Activated T-helper 1 cell treated with anti-CD3 and anti-CD28 coated beads, Interleukin-12 subunit alpha, Interleukin-12 subunit beta, Interleukin-2, Interleukin-4 antibody, amounts not matched to agents 30 ng/mL and 10 ng/mL and 1 ng/mL, durations not matched to agents 14 hours and 24 hours and 36 hours (primary cell): Measurements from ENCODE around the gene CACNA1D. TPM values are rescaled to one million over a fixed set of nuclear protein-coding genes. Genes with fewer than 3 reads are reported as not detected.
"Not testable (repeated sequence)": the region's sequence is repeated elsewhere in the genome, so short reads cannot be mapped to it uniquely, and the experiment has no call there.

Source experiments
- DNase-seq: peaks from one replicate; pipeline ENCODE4 v3.0.0; 2021; ENCODE audit warnings: low spot score
- H3K27ac Mint-ChIP-seq: one replicate; pipeline ENCODE4 v1.8.0; 2021; ENCODE audit warnings: mild to moderate bottlenecking, mixed read lengths
- H3K27me3 Mint-ChIP-seq: one replicate; pipeline ENCODE4 v1.8.0; 2022; ENCODE audit warnings: mild to moderate bottlenecking, moderate library complexity, mixed read lengths; ENCODE audit not compliant: insufficient read depth
- H3K36me3 Mint-ChIP-seq: one replicate; pipeline ENCODE4 v1.8.0; 2021; ENCODE audit warnings: low read depth, mixed read lengths
- H3K4me1 Mint-ChIP-seq: one replicate; pipeline ENCODE4 v1.8.0; 2021; ENCODE audit warnings: low read depth, mixed read lengths
- H3K4me3 Mint-ChIP-seq: one replicate; pipeline ENCODE4 v1.8.0; 2021; ENCODE audit warnings: mild to moderate bottlenecking, moderate library complexity, mixed read lengths
- H3K9me3 Mint-ChIP-seq: one replicate; pipeline ENCODE4 v1.8.0; 2021; ENCODE audit warnings: mixed read lengths
- intact Hi-C: fragments of 100-400 bp; cut with micrococcal nuclease; formaldehyde crosslinking; loops from one replicate; pipeline ENCODE4 v1.15.1; 2024
- total RNA-seq: library from RNA; stranded (reverse); gene quantifications from 2 replicates; pipeline ENCODE4 v1.2.3, GENCODE V29; 2022

Gene CACNA1D
- total RNA-seq, 1 donor from 2014 or later, result 0.65 TPM

DNA sequence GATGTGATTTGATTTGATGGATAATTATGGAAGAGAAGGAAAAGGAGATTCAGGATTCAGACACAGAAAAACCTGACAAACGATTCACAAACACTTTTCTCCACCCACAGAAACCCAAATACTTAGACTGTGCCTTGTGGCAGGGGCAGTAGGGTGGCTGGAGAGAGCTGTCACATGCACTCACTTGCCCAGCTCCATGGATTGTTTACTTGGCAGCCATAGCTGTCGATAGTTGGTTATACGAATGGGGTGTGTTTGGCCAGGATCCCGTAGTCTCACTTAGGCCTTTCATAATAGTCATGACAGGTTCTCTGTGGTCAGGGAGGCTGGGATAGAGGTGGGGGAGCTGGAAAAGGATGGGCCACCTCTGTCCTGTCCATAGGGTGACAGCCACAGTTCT lies 76.9 kb downstream of the CACNA1D start:
- Mint-ChIP-seq H3K9me3 (no peaks in the 10 kb centered on the region), H3K36me3 (no peaks in the 10 kb centered on the region), H3K27ac (no peak overlapping the region), H3K4me3 (no peak overlapping the region), H3K4me1 (no peaks in the 10 kb centered on the region), H3K27me3 (no peaks in the 10 kb centered on the region)
- intact Hi-C loops, result no loop called here
- no peak for DNase-seq

DNA sequence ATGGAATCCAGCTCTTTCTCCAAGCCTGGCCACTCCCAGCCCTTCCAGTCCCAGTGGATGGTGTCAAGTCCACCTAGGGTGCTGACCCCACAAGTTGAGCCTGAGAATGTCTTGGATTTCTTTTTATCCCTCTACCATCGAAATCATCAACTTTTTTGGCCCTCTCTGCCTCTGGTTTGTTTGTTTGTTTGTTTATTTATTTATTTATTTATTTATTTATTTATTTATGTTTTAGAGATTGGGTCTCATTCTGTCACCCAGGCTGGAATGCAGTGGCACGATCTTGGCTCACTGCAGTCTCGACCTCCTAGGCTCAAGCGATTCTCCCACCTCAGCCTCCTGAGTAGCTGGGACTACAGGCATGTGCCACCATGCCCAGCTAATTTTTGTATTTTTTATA lies 77.8 kb downstream of the CACNA1D start:
- intact Hi-C loops, H3K36me3 Mint-ChIP-seq, H3K4me3 Mint-ChIP-seq, DNase-seq, H3K27ac Mint-ChIP-seq, H3K9me3 Mint-ChIP-seq, H3K4me1 Mint-ChIP-seq, H3K27me3 Mint-ChIP-seq: not testable (repeated sequence)

DNA sequence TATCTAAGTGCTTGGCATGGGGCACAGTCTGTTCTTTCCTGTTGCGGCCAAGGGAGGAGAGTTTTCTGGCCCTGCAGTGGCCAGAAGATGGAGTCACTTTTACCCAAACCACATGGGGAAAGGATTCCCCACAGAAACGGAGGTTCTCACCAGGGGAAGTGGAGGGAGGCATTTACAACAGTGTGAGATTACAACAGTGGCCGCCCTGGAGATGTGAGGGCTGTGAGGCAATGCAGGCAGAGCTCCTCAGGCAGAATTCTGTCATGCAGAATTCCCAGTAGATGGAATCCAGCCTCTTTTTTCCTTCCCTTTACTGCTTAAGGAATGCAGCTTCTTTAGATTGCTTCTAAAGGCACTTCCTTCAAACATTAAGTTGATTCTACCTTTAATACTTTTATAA lies 83.1 kb downstream of the CACNA1D start:
- H3K27ac Mint-ChIP-seq, result no peak overlapping the region
- no peaks in the 10 kb centered on the region for H3K4me1 Mint-ChIP-seq
- no peaks in the 10 kb centered on the region for H3K9me3 Mint-ChIP-seq
- no peak overlapping the region for H3K4me3 Mint-ChIP-seq
- no peaks in the 10 kb centered on the region for H3K36me3 Mint-ChIP-seq
- intact Hi-C loops, result no loop called here
- no peaks in the 10 kb centered on the region for H3K27me3 Mint-ChIP-seq
- DNase-seq, result no peak

DNA sequence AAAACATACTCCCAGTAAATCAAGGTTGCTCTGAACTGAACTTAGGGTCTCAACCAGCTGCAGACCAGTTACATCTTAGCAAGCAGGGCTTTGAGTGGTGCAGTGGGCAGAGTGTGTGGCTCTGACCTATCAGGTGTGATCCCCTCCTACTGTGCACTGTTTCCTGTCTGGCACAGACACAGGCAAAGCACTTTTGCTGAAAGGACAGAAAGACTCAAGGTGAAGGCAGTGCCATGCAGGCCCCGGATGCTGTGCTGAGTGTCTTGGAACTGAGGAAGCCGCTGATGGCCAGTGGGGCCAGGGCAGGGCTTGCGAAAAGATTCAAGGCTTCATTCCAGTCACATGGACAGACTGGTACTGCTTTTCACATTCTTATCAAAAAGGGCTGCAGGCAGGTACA lies 85.2 kb downstream of the CACNA1D start:
- Mint-ChIP-seq H3K27ac (no peak overlapping the region), H3K36me3 (no peaks in the 10 kb centered on the region), H3K27me3 (no peaks in the 10 kb centered on the region), H3K4me3 (no peak overlapping the region), H3K4me1 (no peaks in the 10 kb centered on the region), H3K9me3 (no peaks in the 10 kb centered on the region)
- intact Hi-C loops, result no loop called here
- no peak for DNase-seq

DNA sequence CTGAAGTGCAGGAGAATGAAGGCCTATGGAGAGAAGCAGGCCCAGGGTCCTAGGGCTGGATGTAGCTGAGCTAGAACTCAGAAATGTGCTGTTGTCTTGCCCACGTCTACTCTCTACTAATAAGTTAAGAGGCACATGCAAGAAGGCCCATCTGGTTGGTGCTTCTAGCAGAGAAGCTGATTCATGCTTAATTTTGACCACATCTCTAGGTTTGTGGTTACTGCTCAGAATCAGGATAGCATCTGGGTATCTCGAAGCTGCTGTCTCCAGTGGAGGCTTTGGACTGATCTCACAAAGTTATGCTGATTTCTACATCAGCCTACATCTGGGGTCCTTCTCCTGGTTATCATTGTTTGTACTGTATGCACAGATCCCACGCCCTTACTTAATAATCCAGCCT lies 87.3 kb downstream of the CACNA1D start:
- no peak for DNase-seq
- Mint-ChIP-seq H3K27me3 (no peaks in the 10 kb centered on the region), H3K4me1 (no peaks in the 10 kb centered on the region), H3K36me3 (no peaks in the 10 kb centered on the region), H3K9me3 (no peaks in the 10 kb centered on the region), H3K4me3 (no peak overlapping the region), H3K27ac (no peak overlapping the region)
- intact Hi-C loops, result no loop called here

DNA sequence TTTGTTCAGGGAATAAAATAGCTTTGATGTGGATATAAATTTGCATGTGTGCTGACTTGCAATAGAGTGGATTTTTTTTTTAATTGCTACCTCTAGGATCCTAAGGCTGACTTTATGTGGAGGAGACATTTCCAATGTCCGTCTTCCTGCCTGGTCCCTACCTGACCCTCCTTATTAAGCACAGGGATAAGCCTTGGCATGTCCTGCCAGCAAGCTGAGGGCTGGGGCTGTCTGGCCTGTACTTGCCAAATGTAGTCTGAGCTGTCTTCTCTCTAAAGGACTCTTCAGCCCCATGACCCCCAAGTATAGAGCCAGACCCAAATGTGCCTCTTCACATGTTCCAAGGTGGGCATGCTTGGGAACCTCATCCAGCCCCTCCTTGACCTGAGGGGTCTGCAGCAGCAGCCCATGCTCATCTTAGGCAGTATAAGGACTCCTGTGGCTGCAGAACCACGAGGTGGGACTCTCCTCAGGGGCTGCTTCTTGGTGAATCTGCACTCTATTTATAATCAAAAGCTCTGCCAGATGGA lies 88.8 kb downstream of the CACNA1D start:
- no peak overlapping the region for H3K4me3 Mint-ChIP-seq
- H3K27ac Mint-ChIP-seq, result no peak overlapping the region
- H3K4me1 Mint-ChIP-seq, result no peaks in the 10 kb centered on the region
- intact Hi-C loops, result no loop called here
- no peak for DNase-seq
- no peaks in the 10 kb centered on the region for H3K9me3 Mint-ChIP-seq
- H3K36me3 Mint-ChIP-seq, result no peaks in the 10 kb centered on the region
- H3K27me3 Mint-ChIP-seq, result no peaks in the 10 kb centered on the region

DNA sequence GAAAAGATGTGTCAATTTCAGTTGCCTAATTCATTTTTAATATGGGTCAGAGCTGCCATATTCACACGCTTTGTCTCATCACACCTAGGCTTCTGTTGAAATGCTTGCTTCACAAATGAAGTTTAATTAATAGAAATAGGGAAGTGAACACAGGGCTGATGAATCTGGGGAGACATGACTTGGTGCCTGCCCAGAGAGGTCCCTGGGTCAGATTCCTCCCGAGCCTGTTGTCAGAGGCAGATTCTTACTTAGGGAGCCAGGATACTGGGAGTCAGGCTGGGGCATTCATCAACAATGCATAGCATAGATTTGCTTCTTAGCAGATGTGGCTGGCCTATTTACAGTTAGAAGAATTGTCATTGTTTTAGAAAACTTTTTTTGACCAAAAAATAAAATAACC lies 90.6 kb downstream of the CACNA1D start:
- Mint-ChIP-seq H3K36me3 (no peaks in the 10 kb centered on the region), H3K27me3 (no peaks in the 10 kb centered on the region), H3K4me1 (no peaks in the 10 kb centered on the region), H3K9me3 (no peaks in the 10 kb centered on the region), H3K4me3 (no peak overlapping the region), H3K27ac (no peak overlapping the region)
- intact Hi-C loops, result no loop called here
- DNase-seq, result no peak

DNA sequence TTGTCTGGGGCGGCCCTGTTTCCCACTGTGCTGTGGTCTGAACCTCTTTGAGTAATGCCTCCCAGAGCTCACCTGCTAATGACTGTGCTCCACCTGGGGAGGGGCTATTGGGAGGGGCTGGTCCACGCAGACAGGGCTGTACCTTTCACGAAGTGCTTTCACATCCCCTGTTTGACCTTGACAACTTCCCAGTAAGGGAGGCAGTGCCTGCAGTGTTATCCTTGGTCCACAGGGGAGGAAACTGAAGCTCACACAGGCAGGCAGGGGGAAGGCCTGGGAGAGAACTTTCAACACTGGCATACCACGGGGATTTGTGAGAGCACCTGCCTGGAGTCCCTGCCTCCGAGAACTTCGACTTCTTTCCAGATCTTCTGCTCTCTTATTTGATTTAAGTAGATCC lies 91.2 kb downstream of the CACNA1D start:
- Mint-ChIP-seq H3K9me3 (no peaks in the 10 kb centered on the region), H3K4me3 (no peak overlapping the region), H3K27ac (no peak overlapping the region), H3K4me1 (no peaks in the 10 kb centered on the region), H3K36me3 (no peaks in the 10 kb centered on the region), H3K27me3 (no peaks in the 10 kb centered on the region)
- no peak for DNase-seq
- intact Hi-C loops, result no loop called here

DNA sequence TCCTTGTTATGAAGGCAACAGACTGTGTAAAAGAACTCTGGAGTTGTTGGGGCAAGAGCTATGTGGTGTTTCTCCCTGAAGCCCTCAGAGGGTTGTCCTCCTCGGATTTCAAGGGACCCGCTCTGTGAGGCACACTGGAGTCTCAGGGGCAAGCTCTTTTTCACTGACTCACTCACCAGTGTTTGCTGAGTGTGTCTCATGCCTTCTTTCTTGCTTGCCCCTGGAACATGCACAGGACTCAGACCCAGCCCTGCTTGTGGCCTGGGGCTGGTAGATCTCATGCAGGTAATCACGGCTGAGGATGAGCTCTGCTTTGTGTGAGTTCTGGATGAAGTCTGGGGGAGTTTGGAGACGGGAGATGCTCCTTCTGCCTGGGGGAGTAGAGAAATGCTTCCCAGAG lies 93.7 kb downstream of the CACNA1D start:
- Mint-ChIP-seq H3K27me3 (no peaks in the 10 kb centered on the region), H3K4me3 (no peak overlapping the region), H3K9me3 (no peaks in the 10 kb centered on the region), H3K36me3 (no peaks in the 10 kb centered on the region), H3K4me1 (no peaks in the 10 kb centered on the region), H3K27ac (no peak overlapping the region)
- DNase-seq, result no peak
- intact Hi-C loops, result no loop called here

DNA sequence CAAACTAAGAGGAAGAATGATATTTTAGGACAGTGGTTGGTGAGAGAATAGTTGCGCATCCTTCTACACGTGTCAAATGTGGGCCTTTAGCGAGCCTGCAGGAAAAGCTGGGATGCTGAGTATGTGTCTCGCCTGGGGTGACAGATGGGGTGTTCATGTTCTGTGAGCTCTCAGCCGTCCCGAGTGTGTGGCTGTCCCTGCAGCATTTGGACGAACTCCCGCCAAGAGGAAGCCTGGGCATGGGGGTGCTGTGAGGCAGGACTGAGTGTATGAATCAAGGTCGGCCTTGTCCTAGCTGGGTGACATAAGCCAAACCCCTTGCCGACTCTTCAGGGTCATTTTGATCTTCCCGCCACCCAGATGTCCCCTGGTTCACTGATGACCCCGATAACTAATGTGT lies 94.8 kb downstream of the CACNA1D start:
- Mint-ChIP-seq H3K27me3 (no peaks in the 10 kb centered on the region), H3K9me3 (no peaks in the 10 kb centered on the region), H3K4me1 (no peaks in the 10 kb centered on the region), H3K4me3 (no peak overlapping the region), H3K27ac (no peak overlapping the region), H3K36me3 (no peaks in the 10 kb centered on the region)
- DNase-seq, result no peak
- intact Hi-C loops, result no loop called here

DNA sequence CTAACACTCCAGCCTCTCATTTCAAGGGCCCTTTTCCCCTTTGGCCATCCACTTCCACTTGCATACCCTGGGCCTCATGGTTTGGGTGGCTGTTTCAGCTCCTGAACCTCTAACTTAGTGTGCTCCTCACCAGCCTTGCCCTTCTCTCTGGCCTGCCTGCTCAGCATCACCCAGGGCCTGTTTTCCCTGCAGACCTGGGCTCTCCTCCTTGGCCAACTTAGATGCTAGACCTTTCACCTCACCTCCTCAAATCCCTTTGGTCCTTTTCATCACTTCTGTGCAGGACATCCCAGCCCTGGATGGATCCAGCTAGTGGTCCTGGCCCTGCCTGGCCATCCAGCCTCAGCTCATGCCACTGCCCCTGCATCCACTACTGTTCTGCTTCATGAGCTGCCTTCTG lies 95.4 kb downstream of the CACNA1D start:
- DNase-seq, result no peak
- H3K27ac Mint-ChIP-seq, result no peak overlapping the region
- H3K27me3 Mint-ChIP-seq, result no peaks in the 10 kb centered on the region
- no peaks in the 10 kb centered on the region for H3K4me1 Mint-ChIP-seq
- intact Hi-C loops, result no loop called here
- H3K4me3 Mint-ChIP-seq, result no peak overlapping the region
- H3K9me3 Mint-ChIP-seq, result no peaks in the 10 kb centered on the region
- H3K36me3 Mint-ChIP-seq, result no peaks in the 10 kb centered on the region

DNA sequence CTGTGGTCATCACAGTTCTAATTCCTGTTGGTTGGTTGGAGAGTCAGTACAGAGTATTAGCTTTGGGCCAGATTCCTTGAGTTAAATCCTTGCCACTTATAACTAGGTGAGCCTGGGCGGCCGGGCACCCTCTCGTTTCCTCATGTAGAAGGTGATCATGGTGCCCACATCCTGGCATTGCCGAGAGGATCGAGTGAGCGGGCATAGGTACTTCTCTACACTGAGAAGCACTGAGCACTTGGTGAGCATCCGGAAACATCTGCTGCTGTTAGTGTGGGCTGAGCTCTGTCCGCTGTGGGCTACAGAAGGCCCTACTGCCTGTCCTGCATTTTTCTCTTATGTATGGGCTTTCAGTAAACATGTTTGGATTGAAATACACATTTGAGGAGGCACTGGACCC lies 96.2 kb downstream of the CACNA1D start:
- H3K27ac Mint-ChIP-seq, result no peak overlapping the region
- H3K9me3 Mint-ChIP-seq, result no peaks in the 10 kb centered on the region
- DNase-seq, result no peak

DNA sequence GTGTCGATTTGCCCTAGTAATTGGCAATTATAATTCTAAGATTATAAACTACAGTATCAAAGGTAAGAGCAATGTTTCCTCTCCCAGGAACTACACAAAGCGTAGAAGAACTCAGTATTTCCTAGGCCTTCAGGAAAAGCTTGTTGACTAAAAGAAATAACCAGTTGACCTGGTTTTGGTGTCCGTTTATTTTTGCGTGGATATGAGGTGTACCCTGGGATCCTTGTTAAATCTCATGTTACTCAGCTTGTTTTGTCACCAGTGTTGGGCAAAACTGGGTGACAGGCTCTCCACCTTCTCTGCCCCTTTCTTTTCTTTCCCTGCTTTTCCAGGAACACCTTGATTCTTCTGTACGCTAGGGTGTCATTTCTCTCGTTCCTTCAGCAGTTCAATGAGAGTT lies 97.2 kb downstream of the CACNA1D start:
- no peaks in the 10 kb centered on the region for H3K36me3 Mint-ChIP-seq
- intact Hi-C loops, result no loop called here
- H3K9me3 Mint-ChIP-seq, result no peaks in the 10 kb centered on the region
- H3K27me3 Mint-ChIP-seq, result peaks cover 4% of the 10 kb centered on the region
- no peak overlapping the region for H3K27ac Mint-ChIP-seq
- DNase-seq, result no peak
- no peak overlapping the region for H3K4me3 Mint-ChIP-seq
- no peaks in the 10 kb centered on the region for H3K4me1 Mint-ChIP-seq

More for the DNA sequence above, 96.2 kb downstream of the CACNA1D start:
- Mint-ChIP-seq H3K27me3 (peaks cover 3% of the 10 kb centered on the region), H3K4me3 (no peak overlapping the region), H3K36me3 (no peaks in the 10 kb centered on the region), H3K4me1 (no peaks in the 10 kb centered on the region)
- intact Hi-C loops, result no loop called here

DNA sequence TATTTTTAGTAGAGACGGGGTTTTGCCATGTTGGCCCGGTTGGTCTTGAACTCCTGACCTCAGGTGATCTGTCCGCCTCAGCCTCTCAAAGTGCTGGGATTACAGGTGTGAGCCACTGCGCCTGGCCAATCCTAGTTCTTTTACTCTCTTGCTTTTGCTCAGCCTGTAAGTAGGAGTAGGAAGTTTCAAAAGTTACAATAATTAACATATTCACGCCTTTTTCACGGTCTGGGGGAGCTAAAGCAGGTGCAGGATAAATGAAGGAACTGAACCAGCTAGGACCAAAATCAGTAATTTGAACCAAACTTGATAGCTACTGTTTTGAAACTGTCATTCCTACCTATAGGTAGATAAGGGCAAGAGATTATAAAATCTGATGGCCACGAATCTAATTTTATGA lies 98.5 kb downstream of the CACNA1D start:
- intact Hi-C loops, result no loop called here
- no peaks in the 10 kb centered on the region for H3K9me3 Mint-ChIP-seq
- peaks cover 6% of the 10 kb centered on the region for H3K27me3 Mint-ChIP-seq
- H3K4me3 Mint-ChIP-seq, result no peak overlapping the region
- DNase-seq, result no peak
- no peaks in the 10 kb centered on the region for H3K4me1 Mint-ChIP-seq
- H3K27ac Mint-ChIP-seq, result no peak overlapping the region
- H3K36me3 Mint-ChIP-seq, result no peaks in the 10 kb centered on the region
